GM12878 (cell line): ENCODE results near the gene DHRS1. TPM values are rescaled to one million over a fixed set of nuclear protein-coding genes. Genes with fewer than 3 reads are reported as not detected.

Source experiments
- ASH2L ChIP-seq: fragments of 300-600, 200-600 bp; sonication (generic); IDR thresholded peaks from 2 replicates; pipeline ENCODE4 v1.6.1; 2017; ENCODE audit warnings: low read depth, mild to moderate bottlenecking, borderline replicate concordance
- ATF7 ChIP-seq: fragments of 450-650 bp; IDR thresholded peaks from 2 replicates; pipeline ENCODE4 v1.6.1; 2016; ENCODE audit warnings: low read depth, mild to moderate bottlenecking
- DPF2 ChIP-seq: fragments of 450-650 bp; IDR thresholded peaks from 2 replicates; pipeline ENCODE4 v1.6.1; 2017; ENCODE audit warnings: mild to moderate bottlenecking
- EED ChIP-seq: sonication (generic); IDR thresholded peaks from 2 replicates; pipeline ENCODE4 v1.6.1; 2016; ENCODE audit warnings: antibody characterized with exemption, low read depth
- JUNB ChIP-seq: IDR thresholded peaks from 2 replicates; pipeline ENCODE4 v1.6.1; 2016; ENCODE audit warnings: antibody characterized with exemption, mild to moderate bottlenecking
- KDM1A ChIP-seq: fragments of 200-600 bp; sonication (generic); IDR thresholded peaks from 2 replicates; pipeline ENCODE4 v1.6.1; 2016; ENCODE audit warnings: borderline replicate concordance
- NR2F1 ChIP-seq: fragments of 450-650 bp; conservative IDR thresholded peaks from 2 replicates; pipeline ENCODE4 v1.6.1; 2017; ENCODE audit warnings: mild to moderate bottlenecking
- POLR2A ChIP-seq: IDR thresholded peaks from 2 replicates; pipeline ENCODE4 v1.6.1; 2011; ENCODE audit warnings: low read depth, mild to moderate bottlenecking, low read length
- PRDM15 ChIP-seq: fragments of 450-650 bp; formaldehyde crosslinking; IDR thresholded peaks from 2 replicates; pipeline ENCODE4 v1.4.0; 2020; ENCODE audit warnings: mild to moderate bottlenecking, moderate library complexity
- RUNX3 ChIP-seq: IDR thresholded peaks from 2 replicates; pipeline ENCODE4 v1.6.1; 2012; ENCODE audit warnings: low read length, inconsistent platforms
- SUZ12 ChIP-seq: fragments of 200-600 bp; sonication (generic); IDR thresholded peaks from one replicate; pipeline ENCODE4 v1.6.1; 2018; ENCODE audit warnings: antibody characterized with exemption, mild to moderate bottlenecking; ENCODE audit not compliant: unreplicated experiment
- TCF12 ChIP-seq: IDR thresholded peaks from 2 replicates; pipeline ENCODE4 v1.6.1; 2011; ENCODE audit warnings: low read depth, mild to moderate bottlenecking, low read length
- WRNIP1 ChIP-seq: IDR thresholded peaks from 2 replicates; pipeline ENCODE4 v1.6.1; 2011; ENCODE audit warnings: low read depth, low read length, improper control_type of control experiment, borderline replicate concordance
- ZNF592 ChIP-seq: fragments of 450-650 bp; IDR thresholded peaks from 2 replicates; pipeline ENCODE4 v1.6.1; 2017; ENCODE audit warnings: mild to moderate bottlenecking, moderate library complexity
- ZSCAN29 ChIP-seq: fragments of 450-650 bp; IDR thresholded peaks from 2 replicates; pipeline ENCODE4 v1.6.1; 2017; ENCODE audit warnings: mild to moderate bottlenecking, moderate library complexity
- polyA plus RNA-seq, 11 experiments: library from polyadenylated mRNA; depleted of rRNA in 4 of 11; unstranded in 6 of 11; stranded (reverse) in 5 of 11; fragments of >200 nt; fragmentation: Nextera tagmentation in 4 of 11; fragmentation: Illumina TruSeq in 1 of 11; extraction: Ambion mirVana in 4 of 11; extraction: Trizol in 1 of 11; gene quantifications; 1 replicate in 1 of 11; 2 replicates in 10 of 11; pipeline versions ENCODE4 v1.2.1 to v1.2.3, GENCODE V29; 2011 to 2016; ENCODE audit warnings: inconsistent platforms in 2 of 11, missing spikeins in 2 of 11, low read depth in 1 of 11
- total RNA-seq, 4 experiments: library from RNA; depleted of rRNA in 3 of 4; stranded (reverse); fragments of >200 nt in 3 of 4; fragmentation: Illumina TruSeq in 1 of 4; extraction: Trizol in 1 of 4; gene quantifications; 2 replicates each; pipeline versions ENCODE4 v1.2.1 to v1.2.3, GENCODE V29; 2013 to 2021
- TF ChIP-seq, protein P1 (sequence below): fragments of 450-650 bp; IDR thresholded peaks from 2 replicates; pipeline ENCODE4 v1.6.1; 2016; ENCODE audit warnings: mild to moderate bottlenecking
- TF ChIP-seq, protein P2 (sequence below): IDR thresholded peaks from 2 replicates; pipeline ENCODE4 v1.6.1; 2012; ENCODE audit warnings: low read depth, low read length, improper control_type of control experiment
- TF ChIP-seq, protein P3 (sequence below): fragments of 450-650 bp; IDR thresholded peaks from 2 replicates; pipeline ENCODE4 v1.6.1; 2017; ENCODE audit warnings: borderline replicate concordance

Gene DHRS1
- total and polyA plus RNA-seq, 10 of the 15 experiments (the other 5 are each of a cell fraction or from before 2014, with no cell fraction given) = 12.1 to 45.0 (median 25.7) TPM

DNA sequence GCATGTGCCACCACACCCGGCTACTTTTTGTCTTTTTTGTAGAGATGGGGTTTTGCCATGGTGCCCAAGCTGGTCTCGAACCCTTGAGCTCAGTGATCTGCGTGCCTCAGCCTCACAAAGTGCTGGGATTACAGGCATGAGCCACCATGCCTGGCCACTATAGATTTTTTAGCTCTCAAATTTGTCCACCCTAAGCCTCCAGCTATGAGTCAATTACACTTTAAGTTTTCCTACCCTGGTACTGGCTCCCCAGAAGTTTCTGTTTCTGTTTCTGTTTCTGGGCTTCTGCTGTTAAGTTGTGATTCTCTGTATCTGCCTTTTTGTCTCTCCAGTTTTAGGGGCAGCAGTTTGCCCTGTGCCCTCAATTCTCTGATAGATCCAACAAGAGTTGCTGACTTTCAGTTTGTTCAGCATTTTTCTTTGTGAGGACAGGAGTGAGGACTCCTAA, 52.8 kb downstream of the DHRS1 start (continued):
- TF ChIP-seq, protein P1, sequence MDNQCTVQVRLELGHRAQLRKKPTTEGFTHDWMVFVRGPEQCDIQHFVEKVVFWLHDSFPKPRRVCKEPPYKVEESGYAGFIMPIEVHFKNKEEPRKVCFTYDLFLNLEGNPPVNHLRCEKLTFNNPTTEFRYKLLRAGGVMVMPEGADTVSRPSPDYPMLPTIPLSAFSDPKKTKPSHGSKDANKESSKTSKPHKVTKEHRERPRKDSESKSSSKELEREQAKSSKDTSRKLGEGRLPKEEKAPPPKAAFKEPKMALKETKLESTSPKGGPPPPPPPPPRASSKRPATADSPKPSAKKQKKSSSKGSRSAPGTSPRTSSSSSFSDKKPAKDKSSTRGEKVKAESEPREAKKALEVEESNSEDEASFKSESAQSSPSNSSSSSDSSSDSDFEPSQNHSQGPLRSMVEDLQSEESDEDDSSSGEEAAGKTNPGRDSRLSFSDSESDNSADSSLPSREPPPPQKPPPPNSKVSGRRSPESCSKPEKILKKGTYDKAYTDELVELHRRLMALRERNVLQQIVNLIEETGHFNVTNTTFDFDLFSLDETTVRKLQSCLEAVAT = no peak
- TF ChIP-seq EED (peak; percentile 52), TCF12 (no peak), ZNF592 (no peak), ASH2L (peak; percentile 95; the same call in 1 of the 2 replicates), WRNIP1 (no peak), NR2F1 (no peak), DPF2 (peak; percentile 63), ATF7 (peak; percentile 34; the same call in 1 of the 2 replicates), POLR2A (no peak; the same call in 1 of the 2 replicates), ZSCAN29 (no peak), KDM1A (no peak), RUNX3 (no peak), PRDM15 (CRISPR knock-in tag) (no peak), JUNB (peak; percentile 48; the same call in 1 of the 2 replicates), SUZ12 (no peak)
- TF ChIP-seq, protein P2, sequence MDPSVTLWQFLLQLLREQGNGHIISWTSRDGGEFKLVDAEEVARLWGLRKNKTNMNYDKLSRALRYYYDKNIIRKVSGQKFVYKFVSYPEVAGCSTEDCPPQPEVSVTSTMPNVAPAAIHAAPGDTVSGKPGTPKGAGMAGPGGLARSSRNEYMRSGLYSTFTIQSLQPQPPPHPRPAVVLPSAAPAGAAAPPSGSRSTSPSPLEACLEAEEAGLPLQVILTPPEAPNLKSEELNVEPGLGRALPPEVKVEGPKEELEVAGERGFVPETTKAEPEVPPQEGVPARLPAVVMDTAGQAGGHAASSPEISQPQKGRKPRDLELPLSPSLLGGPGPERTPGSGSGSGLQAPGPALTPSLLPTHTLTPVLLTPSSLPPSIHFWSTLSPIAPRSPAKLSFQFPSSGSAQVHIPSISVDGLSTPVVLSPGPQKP = no peak
- TF ChIP-seq, protein P3, sequence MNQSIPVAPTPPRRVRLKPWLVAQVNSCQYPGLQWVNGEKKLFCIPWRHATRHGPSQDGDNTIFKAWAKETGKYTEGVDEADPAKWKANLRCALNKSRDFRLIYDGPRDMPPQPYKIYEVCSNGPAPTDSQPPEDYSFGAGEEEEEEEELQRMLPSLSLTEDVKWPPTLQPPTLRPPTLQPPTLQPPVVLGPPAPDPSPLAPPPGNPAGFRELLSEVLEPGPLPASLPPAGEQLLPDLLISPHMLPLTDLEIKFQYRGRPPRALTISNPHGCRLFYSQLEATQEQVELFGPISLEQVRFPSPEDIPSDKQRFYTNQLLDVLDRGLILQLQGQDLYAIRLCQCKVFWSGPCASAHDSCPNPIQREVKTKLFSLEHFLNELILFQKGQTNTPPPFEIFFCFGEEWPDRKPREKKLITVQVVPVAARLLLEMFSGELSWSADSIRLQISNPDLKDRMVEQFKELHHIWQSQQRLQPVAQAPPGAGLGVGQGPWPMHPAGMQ = no peak
